A549 treated with dexamethasone at 1 μM for 4 hours (cell line): Measurements from ENCODE around the gene OR52W1. TPM values are rescaled to one million over a fixed set of nuclear protein-coding genes. Genes with fewer than 3 reads are reported as not detected.

ENCODE experiments used
- total RNA-seq: library from RNA; stranded (reverse); fragments of 200-300 nt; extraction: Qiagen RNA extraction; gene quantifications from 5 replicates; pipeline ENCODE4 v1.2.3, GENCODE V29; 2022

Gene OR52W1
- total RNA-seq, result not detected in 5 replicates

DNA sequence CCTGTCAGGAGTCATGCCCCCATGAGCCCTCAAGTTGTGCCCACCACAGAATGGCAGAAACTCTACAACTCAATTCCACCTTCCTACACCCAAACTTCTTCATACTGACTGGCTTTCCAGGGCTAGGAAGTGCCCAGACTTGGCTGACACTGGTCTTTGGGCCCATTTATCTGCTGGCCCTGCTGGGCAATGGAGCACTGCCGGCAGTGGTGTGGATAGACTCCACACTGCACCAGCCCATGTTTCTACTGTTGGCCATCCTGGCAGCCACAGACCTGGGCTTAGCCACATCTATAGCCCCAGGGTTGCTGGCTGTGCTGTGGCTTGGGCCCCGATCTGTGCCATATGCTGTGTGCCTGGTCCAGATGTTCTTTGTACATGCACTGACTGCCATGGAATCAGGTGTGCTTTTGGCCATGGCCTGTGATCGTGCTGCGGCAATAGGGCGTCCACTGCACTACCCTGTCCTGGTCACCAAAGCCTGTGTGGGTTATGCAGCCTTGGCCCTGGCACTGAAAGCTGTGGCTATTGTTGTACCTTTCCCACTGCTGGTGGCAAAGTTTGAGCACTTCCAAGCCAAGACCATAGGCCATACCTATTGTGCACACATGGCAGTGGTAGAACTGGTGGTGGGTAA, at the start of gene OR52W1:
TSS of gene OR52W1 (plus strand) at position 51 of the 637 bp plus-strand sequence. CDS start at position 51, 0 bp downstream.

GRCh38 chr11:6170226-6170625, 28.8 kb upstream of the OR52W1 start, which contains the start of gene OR52B2:
OR52B2 (minus strand) TSS chr11:6170326; CDS start chr11:6170326, 0 bp downstream.

DNA sequence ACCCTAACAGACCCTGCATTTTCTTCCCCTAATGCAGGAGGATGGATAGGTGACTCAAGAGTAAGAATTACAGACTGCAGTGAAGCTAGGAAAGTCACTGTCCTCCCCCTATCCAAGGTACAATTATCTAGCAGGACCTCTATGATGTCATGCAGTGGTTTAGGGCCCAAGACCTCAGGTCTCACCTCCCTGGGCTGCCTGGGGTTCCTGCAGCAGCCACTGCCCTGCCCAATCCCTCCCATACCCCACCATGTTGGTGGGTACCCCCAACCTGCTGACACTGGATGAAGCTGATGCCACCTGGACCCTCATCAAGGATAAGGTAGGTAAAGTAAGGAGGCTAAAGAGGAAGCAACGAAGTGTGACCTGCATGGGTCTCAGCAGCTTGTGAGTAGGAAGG, 6.3 kb downstream of the OR52W1 start, which contains the start of gene C11orf42:
TSS of gene C11orf42 (plus strand) at position 192 of the 400 bp plus-strand sequence. CDS start at position 251, 59 bp downstream.

GRCh38 chr11:6234387-6235107, 35.5 kb downstream of the OR52W1 start, which contains the start of gene FHIP1B:
FHIP1B (minus strand) TSS chr11:6234636; CDS start chr11:6224516, 10,120 bp downstream.

GRCh38 chr11:6238902-6239301, 39.9 kb downstream of the OR52W1 start, which contains the start of gene CNGA4:
CNGA4 (plus strand) TSS chr11:6239089; CDS start chr11:6239207, 118 bp downstream.

Other genes starting within 250 kb of the OR52W1 start
- gene OR56A5, start 230.7 kb upstream of the OR52W1 start, total RNA-seq, result not detected in 5 replicates
- not detected in 5 replicates for gene OR52L1, start 212.2 kb upstream of the OR52W1 start, total RNA-seq
- not detected in 5 replicates for gene OR56A4, start 192.3 kb upstream of the OR52W1 start, total RNA-seq
- not detected in 5 replicates for gene OR56A1, start 168.5 kb upstream of the OR52W1 start, total RNA-seq
- not detected in 5 replicates for gene OR56B4, start 91.5 kb upstream of the OR52W1 start, total RNA-seq
- not detected in 5 replicates for gene OR52B2, start 28.9 kb upstream of the OR52W1 start, total RNA-seq
- not detected in 5 replicates for gene C11orf42, start 6.3 kb downstream of the OR52W1 start, total RNA-seq
- 13.4 to 18.5 TPM (median 17.1 TPM) in 5 replicates for gene FHIP1B, start 35.4 kb downstream of the OR52W1 start, total RNA-seq
- 0.06 to 0.09 TPM (median 0.07 TPM) in 5 replicates for gene CNGA4, start 39.9 kb downstream of the OR52W1 start, total RNA-seq
- not detected in 5 replicates for gene CCKBR, start 60.6 kb downstream of the OR52W1 start, total RNA-seq
- gene CAVIN3, start 121.3 kb downstream of the OR52W1 start, total RNA-seq, result 18.1 to 27.0 TPM (median 23.8 TPM) in 5 replicates
- 9.1 to 11.5 TPM (median 10.3 TPM) in 5 replicates for gene SMPD1, start 191.2 kb downstream of the OR52W1 start, total RNA-seq
- 16.5 to 19.3 TPM (median 17.6 TPM) in 5 replicates for gene APBB1, start 219.9 kb downstream of the OR52W1 start, total RNA-seq
- gene HPX, start 241.8 kb downstream of the OR52W1 start, total RNA-seq, result 0.31 to 0.55 TPM (median 0.40 TPM) in 5 replicates